HL-60 (cell line): ENCODE measurements around the gene AGR3.

Experiments
- DNase-seq, 2 experiments: peaks; one replicate each; pipeline ENCODE4 v3.0.0-alpha.2; 2010 to 2020; ENCODE audit warnings: low read depth in 1 of 2, low spot score in 1 of 2
- H3K27ac ChIP-seq: fragments of 250-450 bp; sonication (Bioruptor Pico); replicated peaks from 2 replicates; pipeline ENCODE4 v1.5.1; 2020; ENCODE audit warnings: mild to moderate bottlenecking, moderate library complexity
- H3K27me3 ChIP-seq: fragments of 250-450 bp; sonication (Bioruptor Pico); 2 replicates; pipeline ENCODE4 v1.5.1; 2021; ENCODE audit warnings: mild to moderate bottlenecking, moderate library complexity; ENCODE audit not compliant: insufficient read depth, poor library complexity, severe bottlenecking
- H3K4me3 ChIP-seq: replicated peaks from 2 replicates; pipeline ENCODE4 v1.5.1; 2011; ENCODE audit warnings: mild to moderate bottlenecking, control low read depth, low read length; ENCODE audit not compliant: insufficient read depth
- GABPA ChIP-seq: IDR thresholded peaks from 2 replicates; pipeline ENCODE4 v1.6.1; 2012; ENCODE audit warnings: low read depth
- POLR2AphosphoS5 ChIP-seq: IDR thresholded peaks from 2 replicates; pipeline ENCODE4 v1.6.1; 2012; ENCODE audit warnings: low read depth
- REST ChIP-seq: IDR thresholded peaks from 2 replicates; pipeline ENCODE4 v1.6.1; 2012; ENCODE audit warnings: low read depth; ENCODE audit not compliant: insufficient replicate concordance
- SPI1 ChIP-seq: IDR thresholded peaks from 2 replicates; pipeline ENCODE4 v1.6.1; 2012; ENCODE audit warnings: low read depth, mild to moderate bottlenecking, borderline replicate concordance
- TF ChIP-seq, protein P1 (sequence below): IDR thresholded peaks from one replicate; pipeline ENCODE4 v1.5.1; 2011; ENCODE audit warnings: low read length, control low read depth, inconsistent platforms; ENCODE audit not compliant: insufficient read depth

Gene AGR3

DNA sequence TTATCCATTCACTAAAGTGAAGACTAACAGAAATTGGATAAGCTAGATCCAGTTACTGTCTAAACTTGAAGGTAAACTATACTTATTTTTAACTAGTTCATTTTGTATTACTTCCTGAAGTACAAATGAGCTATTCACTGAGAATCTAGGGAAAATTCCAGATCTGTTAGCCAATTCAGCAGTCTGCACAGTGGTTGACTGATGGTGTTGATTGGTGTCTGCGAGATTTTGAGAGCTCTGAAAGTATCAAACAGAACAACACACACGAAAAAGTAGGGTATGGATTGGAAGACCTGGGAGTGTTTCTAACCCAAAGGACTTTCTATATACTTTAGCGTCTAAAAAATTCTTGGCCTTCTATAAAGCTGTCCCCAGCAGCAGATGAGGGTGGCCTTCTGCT is 43.4 kb downstream of the AGR3 start:
- H3K4me3 ChIP-seq, result no peak overlapping the region
- DNase-seq, result no peak
- no peaks in the 10 kb centered on the region for H3K27me3 ChIP-seq
- TF ChIP-seq SPI1 (no peak), POLR2AphosphoS5 (no peak), REST (no peak), GABPA (no peak)
- TF ChIP-seq, protein P1, sequence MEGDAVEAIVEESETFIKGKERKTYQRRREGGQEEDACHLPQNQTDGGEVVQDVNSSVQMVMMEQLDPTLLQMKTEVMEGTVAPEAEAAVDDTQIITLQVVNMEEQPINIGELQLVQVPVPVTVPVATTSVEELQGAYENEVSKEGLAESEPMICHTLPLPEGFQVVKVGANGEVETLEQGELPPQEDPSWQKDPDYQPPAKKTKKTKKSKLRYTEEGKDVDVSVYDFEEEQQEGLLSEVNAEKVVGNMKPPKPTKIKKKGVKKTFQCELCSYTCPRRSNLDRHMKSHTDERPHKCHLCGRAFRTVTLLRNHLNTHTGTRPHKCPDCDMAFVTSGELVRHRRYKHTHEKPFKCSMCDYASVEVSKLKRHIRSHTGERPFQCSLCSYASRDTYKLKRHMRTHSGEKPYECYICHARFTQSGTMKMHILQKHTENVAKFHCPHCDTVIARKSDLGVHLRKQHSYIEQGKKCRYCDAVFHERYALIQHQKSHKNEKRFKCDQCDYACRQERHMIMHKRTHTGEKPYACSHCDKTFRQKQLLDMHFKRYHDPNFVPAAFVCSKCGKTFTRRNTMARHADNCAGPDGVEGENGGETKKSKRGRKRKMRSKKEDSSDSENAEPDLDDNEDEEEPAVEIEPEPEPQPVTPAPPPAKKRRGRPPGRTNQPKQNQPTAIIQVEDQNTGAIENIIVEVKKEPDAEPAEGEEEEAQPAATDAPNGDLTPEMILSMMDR, result no peak
- H3K27ac ChIP-seq, result no peak overlapping the region

DNA sequence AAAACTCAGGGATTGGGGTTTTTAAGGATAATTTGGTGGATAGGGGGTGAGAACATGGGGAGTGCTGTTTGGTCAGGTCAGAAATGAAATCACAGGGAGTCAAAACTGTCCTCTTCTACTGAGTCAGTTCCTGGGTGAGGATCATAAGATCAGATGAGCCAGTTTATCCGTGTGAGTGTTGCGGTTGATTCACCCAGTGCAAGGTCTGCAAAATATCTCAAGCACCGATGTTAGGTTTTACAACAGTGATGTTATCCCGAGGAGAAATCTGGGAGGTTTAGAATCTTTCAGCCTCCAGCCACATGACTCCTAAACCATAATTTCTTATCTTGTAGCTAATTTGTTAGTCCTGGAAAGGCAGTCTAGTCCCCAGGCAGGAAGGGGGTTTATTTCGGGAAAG is 45.3 kb downstream of the AGR3 start:
- DNase-seq, result no peak
- Histone ChIP-seq H3K27me3 (no peaks in the 10 kb centered on the region), H3K27ac (no peak overlapping the region), H3K4me3 (no peak overlapping the region)
- TF ChIP-seq GABPA (no peak), REST (no peak)
- TF ChIP-seq, protein P1, result no peak

GRCh38 chr7:16833373-16833772 is 48.4 kb downstream of the AGR3 start:
- Histone ChIP-seq H3K27ac (no peak overlapping the region), H3K4me3 (no peak overlapping the region), H3K27me3 (no peaks in the 10 kb centered on the region)
- TF ChIP-seq REST (no peak), SPI1 (no peak), POLR2AphosphoS5 (no peak), GABPA (no peak)
- TF ChIP-seq, protein P1, result no peak
- no peak for DNase-seq
